Measurements from ENCODE around the gene IL32.
"Not testable (repeated sequence)": the region's sequence is repeated elsewhere in the genome, so short reads cannot be mapped to it uniquely, and the experiment has no call there.

Gene IL32

DNA sequence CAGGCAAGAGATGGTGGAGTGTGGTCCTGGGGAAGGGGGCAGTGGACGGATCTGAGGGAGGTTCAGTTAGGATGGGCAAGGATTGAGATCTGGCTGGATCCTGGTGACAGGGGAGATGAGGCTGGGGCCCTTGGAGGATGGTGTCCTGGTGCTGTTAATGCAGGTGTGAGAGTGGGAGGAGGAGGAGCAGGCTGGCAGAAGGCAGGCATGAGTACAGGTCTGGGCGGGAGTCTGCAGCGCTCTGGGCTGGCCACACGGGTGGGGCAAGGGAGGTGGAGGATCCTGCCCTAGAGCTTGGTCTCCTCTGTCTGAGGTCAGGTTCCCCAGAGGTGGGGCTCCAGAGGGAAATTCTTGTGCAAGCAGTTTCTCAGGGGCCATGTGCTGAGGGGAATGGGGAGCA, 6.7 kb downstream of the IL32 start:
- not testable (repeated sequence) for DNase-seq

GRCh38 chr16:3072576-3073263, 7.3 kb downstream of the IL32 start:
- DNase-seq, result not testable (repeated sequence)

DNA sequence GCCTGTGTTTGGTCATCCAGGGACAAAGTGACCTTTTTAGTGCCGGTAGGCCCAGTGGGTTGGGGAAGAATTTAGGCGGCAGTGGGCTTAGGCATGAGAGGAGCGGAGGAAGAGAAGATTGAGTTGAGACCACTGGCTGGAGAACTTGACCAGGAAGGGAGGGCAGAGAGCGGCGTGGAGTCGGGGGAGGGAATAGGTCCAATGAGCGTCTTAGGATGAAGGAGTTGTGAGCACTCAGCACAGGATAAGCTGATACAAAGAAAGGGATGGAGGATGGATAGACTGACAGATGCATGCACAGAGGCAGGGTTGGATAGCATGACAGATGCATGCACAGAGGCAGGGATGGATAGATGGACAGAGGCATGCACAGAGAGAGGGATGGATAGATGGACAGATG, 8.0 kb downstream of the IL32 start:
- no peak for DNase-seq

DNA sequence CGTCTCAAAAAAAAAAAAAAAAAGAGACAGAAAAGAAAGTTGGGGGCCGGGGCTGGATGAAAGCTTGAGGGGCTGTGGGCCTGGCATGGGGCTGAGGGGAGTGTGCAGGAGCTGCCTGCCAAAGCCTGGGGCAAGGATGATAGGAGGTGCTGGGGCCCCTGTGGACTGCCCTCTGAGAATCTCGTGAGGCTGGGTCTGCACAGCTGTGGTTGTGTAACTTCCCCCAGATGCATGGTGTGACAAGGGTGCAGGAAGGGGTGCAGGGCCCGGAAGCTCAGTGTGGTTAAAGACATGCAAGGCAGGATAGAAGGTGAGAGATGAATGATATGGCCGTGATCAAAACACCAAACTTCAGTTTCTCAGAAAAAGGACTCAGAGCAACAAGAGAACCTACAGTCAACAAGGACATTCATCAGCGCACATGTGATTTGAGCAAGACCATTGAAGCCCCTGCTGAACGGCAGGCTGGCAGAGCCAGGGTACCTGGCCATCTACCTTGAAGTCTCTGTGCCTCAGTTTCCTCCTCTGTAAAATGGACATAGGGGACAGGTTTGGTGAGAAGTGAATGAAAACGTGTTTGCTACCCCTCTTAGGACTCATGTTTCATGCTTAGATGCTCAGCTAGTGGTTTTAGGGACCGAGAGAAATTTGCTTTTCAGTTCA, 9.6 kb downstream of the IL32 start:
- DNase-seq, result peak; percentile 48 to 72

DNA sequence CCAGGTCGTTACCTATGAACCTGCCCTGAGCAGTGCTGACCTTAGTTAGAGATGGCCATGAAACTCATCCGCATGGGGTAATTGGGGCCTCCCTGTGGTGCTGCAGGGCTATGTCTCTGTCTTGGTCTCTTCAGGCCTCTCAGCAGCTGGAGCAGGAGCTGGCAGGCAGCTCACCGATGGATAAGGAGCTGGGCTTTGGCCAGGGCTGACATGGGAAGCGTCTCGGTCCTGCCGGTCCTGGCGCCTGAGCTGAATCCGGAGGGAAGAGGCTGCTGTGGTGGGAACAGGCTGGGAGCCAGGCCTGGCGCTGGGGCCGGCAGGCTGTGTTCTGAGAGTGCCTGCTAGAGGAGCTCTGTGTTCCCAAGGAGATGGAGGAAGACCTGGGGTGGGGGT, 10.1 kb downstream of the IL32 start:
- no peak for DNase-seq

- DNase-seq, result not testable (repeated sequence)
These were observed 10.5 kb downstream of the IL32 start for GRCh38 chr16:3075946-3076345.

DNA sequence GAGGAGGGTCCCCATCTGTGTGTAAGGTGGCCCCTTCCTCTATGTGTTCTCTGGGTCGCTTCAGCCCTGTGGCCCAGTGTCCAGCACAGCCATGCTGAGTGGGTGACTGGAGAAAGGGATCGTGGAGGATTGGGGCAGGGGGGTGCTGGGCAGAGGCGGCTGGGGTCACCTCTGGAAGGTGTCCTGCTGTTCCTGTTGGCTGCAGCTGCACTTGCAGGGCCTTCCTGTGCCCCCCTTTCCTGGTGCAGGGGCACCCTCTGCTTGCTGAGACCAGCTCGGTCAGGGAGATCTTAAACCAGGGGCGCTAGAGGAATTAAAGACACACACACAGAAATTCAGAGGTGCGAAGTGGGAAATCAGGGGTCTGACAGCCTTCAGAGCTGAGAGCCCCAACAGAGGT, 11.1 kb downstream of the IL32 start:
- DNase-seq, result no peak

DNA sequence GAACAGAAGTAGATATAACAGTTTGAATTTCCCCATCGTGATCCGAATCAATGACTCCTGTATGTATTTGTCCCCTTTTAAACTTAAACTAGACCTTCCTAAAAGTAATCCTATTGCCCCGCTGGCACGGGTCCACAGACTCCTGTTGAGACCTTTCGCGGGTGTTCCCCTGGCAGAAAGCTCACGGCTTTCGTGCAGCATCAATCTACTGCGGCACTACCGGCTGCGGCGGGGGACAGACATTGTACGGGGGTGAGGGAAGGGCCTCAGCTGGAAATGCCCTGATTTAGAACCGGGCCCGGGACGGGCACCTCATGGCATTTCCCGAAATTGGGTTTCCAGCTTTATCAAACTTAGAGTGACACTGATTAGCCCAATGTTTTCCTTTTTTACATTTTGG, 14.6 kb downstream of the IL32 start:
- DNase-seq, result no peak

DNA sequence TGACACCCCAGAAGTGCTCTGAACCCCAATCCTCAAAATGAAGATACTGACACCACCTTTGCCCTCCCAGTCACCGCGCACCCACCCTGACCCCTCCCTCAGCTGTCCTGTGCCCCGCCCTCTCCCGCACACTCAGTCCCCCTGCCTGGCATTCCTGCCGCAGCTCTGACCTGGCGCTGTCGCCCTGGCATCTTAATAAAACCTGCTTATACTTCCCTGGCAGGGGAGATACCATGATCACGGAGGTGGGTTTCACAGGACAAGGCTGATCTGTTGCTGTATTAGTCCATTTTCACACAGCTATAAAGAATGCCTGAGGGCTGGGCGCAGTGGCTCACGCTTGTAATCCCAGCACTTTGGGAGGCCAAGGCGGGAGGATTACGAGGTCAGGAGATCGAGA, 16.5 kb downstream of the IL32 start:
- DNase-seq, result not testable (repeated sequence)

DNA sequence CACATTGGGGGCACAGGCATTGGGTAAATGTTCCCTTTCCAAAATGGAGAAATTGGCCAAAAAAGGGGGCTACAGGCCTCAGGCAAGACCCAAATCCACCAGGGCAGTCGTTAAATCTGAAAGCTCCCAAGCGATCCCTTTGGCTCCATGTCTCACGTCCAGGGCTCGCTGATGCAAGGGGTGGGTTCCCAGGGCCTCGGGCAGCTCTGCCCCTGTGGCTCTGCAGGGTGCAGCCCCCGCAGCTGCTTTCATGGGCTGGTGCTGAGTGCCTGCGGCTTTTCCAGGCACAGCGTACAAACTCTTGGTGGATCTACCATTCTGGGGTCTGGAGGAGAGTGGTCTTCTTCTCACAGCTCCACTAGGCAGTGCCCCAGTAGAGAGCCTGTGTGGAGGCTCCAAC, 18.0 kb downstream of the IL32 start:
- DNase-seq, result not testable (repeated sequence)

GRCh38 chr16:3084491-3084890, 19.1 kb downstream of the IL32 start:
- no peak for DNase-seq

- DNase-seq, result no peak
These were observed 19.7 kb downstream of the IL32 start for GRCh38 chr16:3084969-3085670.

DNA sequence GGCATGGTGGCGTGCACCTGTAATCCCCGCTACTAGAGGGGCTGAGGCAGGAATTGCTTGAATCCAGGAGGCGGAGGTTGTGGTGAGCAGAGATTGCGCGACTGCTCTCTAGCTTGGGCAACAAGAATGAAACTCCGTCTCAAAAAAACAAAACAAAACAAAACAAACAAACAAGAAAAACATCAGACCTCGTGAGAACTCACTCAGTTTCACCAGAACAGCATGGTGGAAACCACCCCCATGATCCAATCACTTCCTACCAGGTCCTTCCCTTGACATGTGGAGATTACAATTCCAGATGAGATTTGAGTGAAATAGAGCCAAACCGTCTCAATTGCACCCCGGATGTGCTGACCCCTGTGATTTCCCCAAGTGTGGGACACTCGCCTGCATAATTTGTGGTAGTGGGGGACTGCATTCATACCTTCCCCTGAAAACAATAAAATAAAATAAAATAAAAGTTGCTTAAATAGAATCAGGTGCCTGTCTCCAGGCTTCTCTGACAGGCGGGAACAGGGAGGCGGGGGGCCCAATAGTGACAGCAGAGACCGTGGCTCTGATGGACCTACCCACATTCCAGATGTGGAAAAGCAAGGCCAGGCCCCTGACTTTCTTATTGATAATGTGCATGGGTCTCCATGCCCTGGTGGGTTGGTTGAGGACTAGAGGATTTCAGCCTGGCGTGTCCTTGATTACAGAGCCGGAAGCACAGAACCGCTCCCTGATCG, 20.6 kb downstream of the IL32 start:
- DNase-seq, result no peak

GRCh38 chr16:3086596-3087242, 21.3 kb downstream of the IL32 start:
- peak; percentile 10 to 24 for DNase-seq

DNA sequence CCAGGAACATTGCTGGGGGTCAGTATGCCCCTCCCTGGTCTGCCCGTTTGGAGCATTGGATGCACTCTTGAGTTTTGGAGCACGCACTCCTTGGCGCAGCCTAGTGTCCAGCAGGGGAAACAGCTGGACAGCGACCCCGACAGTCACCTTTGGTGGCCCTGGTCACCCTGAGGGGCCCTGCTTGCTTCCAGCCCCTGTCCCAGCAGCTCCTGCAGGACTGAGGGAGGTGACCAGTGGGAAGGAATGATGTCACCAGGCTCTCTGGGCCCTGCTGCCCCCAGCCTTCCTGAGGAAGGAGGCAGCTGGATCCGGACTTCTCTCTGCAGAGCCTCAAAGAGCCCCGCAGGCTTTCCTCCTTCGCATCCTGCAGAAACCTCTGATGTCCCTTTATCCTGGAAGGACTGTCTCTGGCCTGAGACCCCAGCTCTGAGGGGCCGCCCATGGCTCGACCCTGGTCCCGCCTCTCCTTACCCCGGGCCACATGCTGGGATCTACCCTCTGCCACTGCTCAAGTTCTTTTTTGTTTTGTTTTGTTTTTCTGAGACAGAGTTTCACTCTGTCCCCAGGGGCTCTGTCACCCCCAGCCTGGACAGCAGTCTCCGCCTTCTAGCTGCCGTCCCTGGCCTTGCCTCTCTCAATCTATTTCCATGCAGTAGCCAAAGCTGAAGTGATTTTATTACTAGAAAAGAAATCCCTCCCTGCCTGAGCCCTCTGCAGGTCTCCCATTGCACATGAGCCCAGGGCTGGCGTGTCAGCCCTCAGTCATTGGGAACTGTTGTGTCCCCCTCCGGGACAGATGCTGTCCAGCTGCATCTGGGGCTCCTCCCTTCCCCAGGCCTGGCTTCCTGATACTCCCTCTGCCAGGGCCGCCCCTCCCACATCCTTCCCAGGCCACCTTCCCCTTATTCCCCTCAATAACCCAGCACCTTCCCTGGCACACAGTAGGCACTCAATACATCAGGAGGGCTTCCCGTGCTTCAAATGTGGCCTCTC, 22.1 kb downstream of the IL32 start:
- peak in 1 of 2 experiments; percentile 14 for DNase-seq

DNA sequence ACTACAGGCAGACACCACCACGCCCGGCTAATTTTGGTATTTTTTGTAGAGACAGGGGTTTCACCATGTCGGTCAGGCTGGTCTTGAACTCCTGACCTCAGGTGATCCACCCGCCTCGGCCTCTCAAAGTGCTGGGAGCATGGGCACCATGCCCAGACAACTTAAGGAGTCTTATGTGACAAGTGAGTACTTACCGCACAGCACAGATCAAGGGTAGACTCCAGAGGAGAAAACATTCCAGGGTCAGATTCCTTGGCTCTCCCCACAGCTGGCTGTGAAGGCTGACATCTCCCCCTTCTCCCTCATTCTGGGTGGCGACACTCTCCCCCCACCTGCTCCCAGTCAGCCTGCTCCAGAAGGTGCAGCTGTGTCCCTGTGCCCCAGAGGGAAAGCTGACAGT, 23.0 kb downstream of the IL32 start:
- no peak for DNase-seq

- no peak for DNase-seq
These were observed 23.7 kb downstream of the IL32 start for GRCh38 chr16:3088925-3089716.

DNA sequence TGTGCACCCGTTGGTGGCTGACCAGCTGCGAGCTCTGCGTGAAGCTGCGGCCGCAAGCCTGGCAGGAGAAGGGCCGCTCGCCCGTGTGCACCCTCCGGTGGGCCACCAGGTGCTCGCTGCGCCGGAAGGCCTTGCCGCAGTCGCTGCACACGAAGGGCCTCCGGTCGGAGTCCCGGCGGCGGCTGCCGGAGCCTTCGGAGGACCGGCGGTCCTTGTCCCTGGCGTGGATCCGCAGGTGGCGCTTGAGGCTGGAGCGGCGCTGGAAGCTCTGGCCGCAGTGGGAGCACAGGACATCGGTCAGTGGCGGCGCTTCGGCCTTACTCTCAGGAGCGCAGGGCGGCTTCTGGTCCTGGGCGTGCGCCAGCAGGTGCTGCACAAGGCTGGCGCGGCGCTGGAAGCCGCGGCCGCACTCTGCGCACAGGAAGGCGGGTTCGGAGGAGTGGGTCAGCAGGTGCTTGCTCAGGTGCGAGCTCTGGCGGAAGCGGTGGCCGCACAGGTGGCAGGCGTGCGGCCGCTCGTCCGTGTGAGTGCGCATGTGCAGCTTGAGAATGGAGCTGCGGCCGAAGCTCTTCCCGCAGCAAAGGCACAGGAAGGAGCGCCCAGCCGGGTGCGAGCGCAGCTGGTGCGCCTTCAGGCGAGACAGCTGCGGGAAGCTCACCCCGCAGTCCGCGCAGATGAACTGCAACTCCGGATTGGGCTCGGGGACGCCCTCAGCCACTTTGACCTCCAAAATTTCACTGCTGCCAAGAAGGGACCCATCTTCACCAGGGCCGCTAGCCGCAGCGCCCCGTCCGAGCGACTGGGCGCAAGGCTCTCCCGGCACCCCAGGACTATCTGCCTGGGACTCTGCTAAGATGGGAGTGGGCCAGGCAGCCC, 24.5 kb downstream of the IL32 start:
- DNase-seq, result no peak

DNA sequence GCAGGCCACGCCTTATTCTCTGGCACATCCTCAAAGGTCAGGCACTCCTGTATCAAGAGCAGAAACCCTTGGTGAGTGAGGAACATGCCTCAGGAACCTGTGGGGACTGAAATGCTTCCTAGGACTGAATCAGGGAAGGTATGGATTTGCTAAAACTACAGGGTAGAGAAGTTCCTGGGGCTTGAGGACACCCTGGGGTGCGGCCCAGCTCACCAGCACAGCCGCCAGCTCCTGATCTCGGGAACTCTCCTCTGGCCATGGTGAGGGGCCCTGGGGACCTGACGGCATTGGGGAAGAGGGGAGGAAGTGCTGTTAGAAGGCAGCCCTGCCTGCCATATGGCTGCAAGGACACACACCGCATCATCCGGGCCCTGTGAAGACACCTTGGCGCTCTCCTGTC, 26.1 kb downstream of the IL32 start:
- DNase-seq, result no peak

DNA sequence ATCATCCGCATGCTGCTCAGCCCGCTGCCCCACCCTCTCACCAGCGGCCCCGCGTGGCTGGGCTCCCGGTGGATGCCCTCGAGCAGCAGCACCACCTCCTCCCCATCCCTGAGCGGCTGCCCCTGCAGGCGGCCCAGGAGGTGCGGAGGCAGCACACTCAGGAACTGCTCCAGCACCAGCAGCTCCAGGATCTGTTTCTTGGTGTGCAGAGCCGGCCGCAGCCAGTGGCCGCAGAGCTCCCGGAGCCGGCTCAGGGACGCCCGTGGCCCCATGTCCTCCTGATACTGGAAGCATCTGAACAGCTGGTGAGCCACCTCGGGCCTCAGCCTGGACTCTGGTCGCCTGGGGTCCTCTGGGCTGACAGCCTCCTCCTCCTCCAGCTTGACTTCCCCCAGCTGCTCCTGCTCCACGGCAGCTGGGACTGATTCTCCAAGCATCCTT, 27.1 kb downstream of the IL32 start:
- DNase-seq, result no peak
